HG03095 (cell line): ENCODE data around the gene FARS2.

Experiments used
- ATAC-seq: cut with Tn5 transposase; IDR thresholded peaks from one replicate; pipeline ENCODE4 v1.9.1; 2021; ENCODE audit warnings: moderate library complexity; ENCODE audit not compliant: unreplicated experiment

Gene FARS2

DNA sequence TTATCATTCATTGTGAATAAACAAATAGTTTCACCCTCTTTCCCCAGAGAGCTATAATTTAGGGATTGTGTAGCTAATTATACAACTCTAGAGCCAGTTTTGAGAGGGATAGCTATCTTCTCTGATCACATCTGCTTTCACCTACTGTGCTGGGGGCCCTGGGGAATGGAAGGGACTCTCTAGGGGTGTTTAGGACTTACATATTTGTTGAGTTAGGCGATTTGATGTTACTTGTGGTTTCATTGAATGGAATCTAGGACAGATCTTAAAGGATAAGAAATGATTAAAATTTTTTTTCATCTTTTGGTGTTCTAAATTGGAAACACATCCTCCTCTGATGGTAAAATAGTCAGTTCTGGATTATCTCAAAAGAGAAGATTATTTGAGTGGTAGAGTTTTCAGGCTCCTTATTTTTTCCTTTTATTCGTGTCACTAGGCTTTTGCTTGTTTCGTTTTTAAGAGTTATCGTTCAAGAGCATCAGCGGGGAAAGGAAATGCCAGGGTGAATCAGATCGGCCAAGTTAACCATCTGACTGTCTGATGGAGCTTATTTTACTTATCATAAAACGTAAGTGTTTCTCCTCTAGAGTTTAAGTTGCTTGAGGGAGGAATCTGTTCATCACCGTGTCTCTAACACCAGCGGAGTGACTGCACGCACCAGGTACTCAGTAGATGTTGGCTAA lies 236.7 kb downstream of the FARS2 start:
- no peak for ATAC-seq

DNA sequence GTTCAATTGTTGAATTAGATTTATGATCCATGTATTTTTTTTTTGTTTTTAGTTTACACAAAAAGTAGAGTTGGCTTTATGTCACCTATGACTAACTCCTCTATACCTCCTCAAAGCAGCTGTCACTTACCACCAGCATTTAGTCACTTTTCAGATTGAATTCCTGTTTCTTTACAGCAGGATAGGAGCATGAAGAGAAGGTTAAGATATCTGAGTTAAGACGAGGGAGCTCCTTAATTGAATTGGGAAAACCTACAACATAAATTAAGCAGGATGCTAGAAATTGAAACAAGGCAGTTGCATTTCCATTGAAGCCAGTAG lies 237.2 kb downstream of the FARS2 start:
- ATAC-seq = no peak

DNA sequence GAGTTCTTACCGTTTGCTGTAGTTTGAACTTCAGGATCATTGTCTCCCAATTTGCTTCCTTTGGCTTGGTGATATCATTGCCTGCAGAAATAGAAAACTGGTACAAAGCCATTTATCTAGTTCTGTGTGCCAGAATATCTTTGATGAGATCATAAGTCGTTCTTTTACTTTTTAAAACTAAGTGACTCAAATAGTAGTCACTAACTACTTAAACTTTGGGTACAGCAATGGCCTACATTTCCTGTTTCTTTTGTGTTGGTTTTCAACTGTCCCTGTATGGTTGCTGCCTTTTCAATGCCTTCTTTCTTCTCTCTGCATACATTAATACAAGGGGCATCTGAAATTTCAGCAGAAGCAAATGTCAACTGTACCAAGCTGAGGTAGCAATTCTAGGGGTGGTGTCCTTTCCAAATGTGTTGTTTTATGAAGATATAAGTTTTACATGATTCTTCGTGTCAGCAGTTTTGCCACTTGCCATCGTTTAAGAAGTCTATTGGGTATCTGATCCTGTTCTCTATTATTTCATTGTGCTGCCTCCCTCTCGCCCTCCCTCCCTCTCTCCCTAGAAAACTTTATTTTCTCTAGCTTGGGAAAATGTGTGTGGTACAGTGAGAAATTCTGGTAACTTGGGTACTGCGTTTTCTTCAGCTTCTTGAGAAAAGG lies 238.5 kb downstream of the FARS2 start:
- no peak for ATAC-seq

DNA sequence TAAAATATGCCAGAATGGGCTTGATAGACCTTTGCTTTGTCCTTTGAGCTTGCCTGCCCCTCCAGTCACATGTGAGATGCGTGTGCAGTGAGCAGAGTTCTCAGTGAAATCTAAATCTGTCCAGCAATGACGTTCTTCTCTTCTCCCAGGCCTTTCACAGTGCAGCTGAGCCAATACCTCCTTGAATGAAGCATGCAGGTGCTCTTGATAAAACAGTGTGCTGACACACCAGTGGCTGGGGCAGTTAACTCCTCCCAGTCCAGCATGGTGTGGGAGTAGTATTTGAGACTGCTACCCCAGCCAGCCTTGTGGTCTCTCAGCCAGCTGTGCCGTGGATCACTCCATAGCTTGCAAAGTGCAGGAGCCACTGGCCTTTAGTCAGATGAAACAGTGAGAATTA lies 240.5 kb downstream of the FARS2 start:
- no peak for ATAC-seq

DNA sequence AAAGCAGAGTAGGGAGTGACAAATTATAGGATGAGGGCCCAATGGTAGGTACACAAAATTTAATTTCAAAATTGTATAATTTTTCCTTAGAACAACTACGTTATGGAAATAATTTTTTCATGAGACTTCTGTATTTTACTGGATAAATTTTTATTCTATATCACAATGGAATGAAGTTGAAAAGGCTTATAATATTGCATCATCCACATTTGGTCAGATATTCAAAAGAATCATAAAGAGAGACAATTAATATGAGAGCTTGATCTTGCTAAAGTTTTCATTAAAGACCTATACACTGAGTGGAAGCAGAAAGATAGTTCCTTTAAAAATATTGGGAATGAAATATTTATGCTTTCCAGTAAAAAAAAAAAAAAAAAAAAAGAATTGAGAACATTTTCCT lies 242.8 kb downstream of the FARS2 start:
- ATAC-seq = no peak

DNA sequence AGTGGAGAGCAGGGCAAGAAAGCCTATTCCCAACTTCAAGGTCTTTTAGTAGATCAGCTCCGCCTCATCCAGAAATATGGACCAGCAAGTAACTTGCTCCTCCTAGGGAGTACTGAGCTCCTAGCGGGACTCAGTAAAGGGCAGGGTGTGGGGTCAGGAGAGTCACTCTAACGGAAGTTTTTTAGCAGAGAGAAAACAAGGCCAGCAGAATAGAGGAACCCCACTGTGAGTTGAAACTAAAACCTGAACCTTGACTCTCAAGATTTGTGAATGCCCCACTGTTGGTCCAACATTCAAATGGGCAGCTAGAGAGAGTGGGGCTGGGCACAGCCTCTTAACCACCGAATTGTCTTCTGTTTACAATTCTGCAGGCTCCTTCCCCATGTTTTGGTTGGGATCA lies 244.8 kb downstream of the FARS2 start:
- peak; percentile 40 for ATAC-seq

DNA sequence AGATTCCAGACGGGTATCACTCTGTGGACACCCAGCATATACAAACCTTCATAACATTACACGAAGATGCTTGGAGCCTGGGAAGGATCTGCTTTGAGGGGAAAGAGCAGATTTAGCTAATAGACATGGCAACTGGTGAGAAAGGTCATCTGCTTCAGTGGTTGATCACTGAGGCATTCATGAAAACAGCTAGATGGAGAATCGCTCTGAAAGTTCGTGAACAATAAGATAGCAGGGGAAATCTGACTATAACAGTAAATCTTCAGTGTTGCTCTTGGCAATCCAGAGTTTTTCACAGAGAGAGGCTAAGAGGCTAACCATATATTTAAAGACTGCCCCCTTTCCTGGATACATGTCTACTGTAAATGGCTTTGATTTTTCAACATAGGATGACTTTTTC lies 245.3 kb downstream of the FARS2 start:
- ATAC-seq = peak; percentile 36

DNA sequence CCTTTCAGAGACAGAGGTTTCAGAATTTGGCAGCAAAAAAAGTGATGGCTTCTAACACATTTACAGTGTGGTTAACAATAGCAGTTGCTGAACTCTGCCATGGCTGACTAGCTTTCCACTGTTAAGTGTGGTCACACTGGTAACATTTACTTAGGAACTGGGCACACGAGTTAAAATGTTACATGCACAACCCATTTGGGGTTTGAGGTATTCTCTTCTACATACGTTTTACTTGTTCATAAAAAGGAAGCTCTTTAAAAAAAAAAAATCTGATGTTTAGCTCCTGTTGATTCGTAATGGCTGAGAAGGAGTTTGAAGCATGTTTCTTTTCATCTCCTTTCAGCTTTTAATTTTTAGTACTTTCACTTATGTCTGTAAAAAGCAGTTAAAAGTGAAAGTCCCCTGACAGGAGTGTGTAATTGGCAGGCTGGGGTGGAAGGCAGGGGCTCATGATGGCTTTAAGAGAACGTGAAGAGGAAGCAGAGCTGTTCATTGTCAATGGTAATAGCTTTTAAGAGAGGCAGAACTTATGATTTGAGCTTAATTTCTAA lies 245.9 kb downstream of the FARS2 start:
- peak; percentile 74 for ATAC-seq

DNA sequence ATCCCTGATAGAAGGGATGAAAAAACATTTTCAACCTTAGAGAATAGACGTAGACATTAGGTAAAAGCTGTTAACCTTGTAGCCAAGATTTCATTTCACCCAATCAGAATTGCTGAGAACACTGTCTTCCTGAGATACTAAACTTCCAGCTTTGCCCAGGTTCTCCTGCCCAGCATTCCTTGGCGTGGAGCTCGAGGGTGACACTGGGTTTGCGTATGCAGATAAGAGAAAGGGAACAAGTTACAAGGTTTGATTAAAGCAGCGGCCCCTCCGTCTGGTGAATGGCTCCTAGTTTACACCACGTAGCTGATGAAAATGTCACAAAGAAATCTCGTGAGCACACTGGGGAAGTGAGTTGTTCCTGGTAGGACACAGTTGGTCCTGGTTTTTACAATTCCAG lies 247.8 kb downstream of the FARS2 start:
- no peak for ATAC-seq

DNA sequence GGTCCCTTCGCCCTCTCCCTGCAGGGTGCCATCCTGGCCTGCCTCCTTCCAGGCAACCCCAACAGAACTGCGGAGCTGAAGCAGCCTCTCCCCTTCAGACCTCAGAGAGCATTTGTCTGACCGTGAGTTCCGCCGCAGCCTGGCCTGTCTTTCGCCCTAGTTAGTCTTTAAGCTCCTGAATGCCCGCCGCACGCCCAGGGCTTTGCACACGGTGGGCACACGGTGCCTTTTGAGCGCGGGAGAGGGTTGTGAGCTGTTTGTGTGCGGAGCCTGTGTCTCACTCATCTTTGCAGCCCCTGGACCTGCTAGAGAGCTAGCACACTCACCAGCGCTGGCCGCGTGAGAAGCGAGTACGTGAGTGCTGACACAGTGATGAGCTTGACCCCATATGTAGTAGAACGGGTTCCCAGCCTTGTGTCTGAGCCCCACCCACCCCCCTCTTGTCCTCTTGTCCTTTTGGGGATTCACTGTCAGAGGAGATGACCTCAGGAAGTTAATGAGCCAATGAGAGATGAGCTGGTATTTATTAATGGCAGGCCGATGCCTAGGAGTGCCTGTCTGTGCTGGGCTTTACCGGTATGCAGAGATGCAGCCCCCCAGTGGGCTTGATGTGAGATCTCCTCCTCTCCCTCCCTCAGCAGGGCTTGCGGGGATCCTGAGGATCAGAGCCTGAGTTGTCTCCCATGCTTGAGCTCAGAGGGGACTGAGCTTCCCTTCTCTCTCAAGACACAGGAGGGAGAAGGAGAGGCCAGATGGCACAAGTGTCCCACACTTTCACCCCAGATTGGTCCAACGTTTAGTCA lies 249.2 kb downstream of the FARS2 start:
- ATAC-seq = no peak

DNA sequence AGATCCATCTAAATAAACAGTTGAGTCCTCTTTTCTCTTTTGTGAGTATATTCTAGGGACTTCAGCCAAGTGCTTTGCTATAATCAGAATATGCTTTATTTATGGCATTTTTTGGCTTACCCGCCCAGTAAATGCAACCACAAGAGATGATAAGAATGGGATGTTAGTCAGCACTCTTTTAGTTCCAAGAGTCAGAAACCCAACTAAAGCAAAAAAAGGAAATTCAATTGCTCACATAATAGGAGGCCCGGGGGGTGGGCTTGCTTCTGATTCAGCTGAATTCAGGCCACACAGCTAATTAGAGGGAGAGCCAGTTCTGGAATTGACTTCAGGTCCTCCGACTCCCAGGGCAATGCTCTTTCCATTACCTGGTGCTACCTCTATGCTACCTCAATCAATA lies 250.6 kb downstream of the FARS2 start:
- no peak for ATAC-seq

DNA sequence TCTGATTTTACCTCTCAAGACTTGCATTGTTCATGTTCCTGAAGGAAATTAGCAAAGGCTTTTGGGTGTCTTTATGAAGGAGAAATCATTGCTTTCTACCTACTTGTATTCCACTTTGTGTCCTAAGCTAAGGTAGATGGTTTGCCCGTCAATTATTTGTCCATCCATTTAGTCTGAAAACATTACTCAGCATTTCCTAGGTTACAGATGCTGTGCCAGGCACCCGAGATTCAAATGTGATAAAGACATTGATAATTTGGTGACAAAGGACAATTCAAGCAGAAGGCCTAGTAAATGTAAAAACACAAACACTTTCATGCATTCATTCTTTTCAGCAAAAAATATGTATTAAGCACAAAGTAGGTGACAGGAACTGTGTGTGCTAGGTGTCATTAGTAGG lies 251.1 kb downstream of the FARS2 start:
- no peak for ATAC-seq

DNA sequence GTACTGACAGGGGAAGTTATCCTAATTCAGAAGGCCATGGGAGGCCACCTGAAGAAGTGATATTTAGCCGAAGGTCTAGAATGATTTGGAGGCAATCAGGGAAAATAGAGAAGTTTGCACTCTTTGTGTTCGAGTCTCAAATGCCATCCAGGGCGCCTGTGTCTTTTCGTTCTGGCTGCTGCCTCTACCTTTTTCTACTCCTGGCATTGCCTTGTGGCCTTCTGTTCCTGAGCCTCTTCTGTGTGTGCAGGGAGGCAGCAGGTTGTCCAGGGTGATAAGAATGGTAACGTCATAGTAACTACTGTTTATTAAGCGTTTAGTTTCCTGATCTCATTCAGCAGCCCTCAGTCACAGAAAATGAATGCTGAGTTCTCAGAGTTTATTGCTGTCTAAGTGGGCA lies 252.1 kb downstream of the FARS2 start:
- ATAC-seq = no peak

DNA sequence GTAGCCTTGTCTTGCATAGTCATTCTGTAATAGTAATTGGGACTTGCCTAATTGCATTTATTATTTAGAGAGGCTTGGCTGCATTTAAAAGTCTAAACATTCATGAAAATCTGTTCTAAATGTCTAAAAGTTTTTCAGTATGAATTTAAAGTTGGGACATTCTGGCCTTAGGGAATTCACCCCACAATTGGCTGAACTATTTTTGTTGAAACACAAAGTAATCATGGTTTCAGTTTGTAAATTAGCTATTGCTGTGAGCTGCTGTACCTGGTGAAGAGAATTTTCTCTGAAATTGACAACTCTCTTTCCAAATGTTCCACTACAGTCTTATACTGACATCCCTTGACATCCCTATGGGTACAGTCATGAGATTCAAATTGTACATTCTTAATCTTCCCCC lies 253.0 kb downstream of the FARS2 start:
- peak; percentile 46 for ATAC-seq

DNA sequence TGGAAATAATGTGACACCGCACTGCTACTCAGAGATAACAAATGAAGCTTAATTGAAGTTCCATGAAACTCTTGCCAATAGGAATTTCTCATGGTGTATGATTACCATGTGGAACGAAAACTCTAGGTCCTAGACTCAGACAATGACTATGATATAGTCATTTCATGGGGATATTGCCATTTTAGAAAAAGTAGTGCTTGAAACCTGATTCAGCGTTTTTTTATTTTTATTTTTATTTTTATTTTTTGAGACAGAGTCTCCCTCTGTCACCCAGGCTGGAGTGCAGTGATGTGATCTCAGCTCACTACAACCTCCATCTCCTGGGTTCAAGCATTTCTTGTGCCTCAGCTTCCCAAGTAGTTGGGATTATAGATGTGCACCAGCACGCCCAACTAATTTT lies 253.9 kb downstream of the FARS2 start:
- no peak for ATAC-seq

DNA sequence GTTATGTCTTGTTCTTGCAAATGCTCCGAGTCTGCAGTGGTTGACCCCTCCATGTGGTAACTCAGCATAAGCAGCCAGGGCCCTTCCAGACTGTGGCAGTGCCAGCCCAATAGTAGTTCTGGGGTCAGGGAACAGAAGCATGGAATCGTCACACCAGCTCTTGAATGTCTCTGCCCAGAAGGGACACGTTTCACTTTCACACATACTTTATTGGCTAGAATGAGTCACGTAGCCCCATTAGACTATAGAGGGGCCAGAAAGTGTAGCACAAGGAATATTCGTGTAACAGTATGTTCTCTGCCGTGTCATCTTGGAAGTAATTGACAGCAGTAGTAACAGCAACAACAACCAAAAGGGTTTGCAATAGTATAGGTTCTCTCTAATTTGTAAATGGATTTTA lies 254.7 kb downstream of the FARS2 start:
- no peak for ATAC-seq

DNA sequence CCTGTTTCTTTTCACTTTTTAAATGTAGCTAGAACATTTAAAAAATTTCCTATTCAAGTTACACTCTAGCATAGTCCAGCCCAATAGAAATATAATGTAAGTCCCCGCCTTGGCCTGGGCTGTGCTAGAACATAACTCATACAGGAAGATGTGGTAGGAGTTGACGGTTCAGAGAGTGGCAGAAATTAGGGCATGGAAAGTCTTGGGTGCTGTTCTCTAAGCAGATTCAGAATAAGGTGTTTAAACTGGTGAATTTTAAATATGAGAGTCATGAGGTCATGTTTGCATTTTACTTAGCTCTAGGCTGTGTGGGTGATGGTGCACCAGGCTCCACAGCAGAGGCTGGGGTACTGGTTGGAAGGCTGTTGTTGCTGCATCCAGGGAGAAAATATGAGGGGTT lies 256.5 kb downstream of the FARS2 start:
- ATAC-seq = no peak

DNA sequence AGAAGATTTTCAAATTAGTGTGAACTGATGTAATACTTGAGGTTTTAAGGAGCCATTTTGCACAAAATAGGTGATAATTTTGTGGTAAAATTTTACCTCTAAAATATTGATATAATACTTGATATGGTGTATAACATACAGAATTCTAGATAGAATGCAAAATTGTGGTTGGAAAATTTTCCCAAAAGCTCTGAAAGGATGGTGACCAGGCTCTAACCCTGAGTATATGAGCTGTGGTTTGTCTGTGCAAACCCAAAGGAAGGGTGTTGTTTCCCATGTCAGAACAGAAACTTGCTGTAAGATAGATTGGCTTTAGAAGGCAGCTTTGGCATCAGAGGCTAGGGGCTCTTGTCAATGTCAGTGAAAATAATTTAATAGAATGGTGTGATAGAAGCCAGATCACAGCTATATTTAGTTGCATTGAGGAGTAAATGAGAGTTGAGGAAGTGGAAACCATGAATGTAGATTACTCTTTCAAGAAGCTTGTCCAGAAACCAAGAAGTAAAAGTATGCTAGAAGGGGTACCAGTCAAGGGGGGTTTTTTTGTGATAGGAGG lies 257.7 kb downstream of the FARS2 start:
- ATAC-seq = no peak

DNA sequence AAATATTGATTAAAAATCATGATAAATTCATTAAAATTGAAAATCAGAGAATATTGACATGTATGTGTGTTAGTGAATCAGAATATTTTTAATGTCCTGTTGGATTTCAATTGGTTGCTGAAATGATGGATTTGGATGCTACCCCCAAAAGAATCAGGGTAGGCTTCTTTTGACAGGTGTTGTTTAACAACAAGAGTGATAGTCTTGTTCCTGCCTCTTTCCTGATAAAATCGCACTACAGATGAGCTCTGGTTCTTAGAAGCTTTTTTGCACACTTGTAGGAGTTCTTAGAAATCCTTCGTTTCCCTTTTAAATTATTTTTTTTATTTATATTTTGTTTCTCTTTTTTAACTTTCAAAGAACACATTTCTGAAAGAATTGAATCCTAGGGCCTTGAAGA lies 259.5 kb downstream of the FARS2 start:
- no peak for ATAC-seq

DNA sequence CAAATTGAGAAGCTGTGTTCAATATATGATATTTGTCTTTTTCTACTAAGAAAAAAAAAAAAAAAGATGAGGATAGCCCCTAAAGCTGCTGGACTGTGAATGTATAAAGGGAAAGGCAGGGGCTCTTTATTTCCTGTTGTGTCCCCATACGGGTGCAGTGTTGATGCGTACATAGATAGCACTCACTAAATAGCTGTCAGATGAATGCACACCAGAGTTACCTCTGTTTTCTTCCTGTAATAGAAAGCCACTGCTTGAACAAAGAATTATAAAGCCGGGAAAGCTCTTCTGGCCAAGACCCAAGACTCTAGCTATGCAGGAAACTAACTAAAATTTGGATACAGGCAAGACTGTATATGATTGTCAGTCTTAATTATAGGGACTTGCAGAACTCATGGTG lies 260.0 kb downstream of the FARS2 start:
- ATAC-seq = no peak

DNA sequence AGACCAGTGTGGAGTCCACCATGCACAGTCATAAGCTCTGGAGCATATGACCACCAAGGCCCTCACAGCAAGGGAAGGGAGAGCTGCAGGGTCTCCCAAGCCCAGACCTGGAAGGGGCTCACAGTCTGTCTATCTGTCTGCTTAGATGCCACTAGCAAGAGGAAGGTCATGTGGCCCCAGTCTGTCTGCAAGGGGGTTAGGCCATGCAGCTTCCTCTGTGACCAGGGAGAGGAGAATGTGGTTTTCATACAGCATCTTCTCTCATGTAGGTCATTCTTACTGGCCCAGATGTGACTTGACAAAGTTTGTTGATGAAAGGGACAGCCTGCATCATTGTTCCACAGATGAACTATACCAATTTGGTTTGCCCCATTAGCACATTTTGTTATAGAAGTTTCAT lies 260.8 kb downstream of the FARS2 start:
- ATAC-seq = no peak

DNA sequence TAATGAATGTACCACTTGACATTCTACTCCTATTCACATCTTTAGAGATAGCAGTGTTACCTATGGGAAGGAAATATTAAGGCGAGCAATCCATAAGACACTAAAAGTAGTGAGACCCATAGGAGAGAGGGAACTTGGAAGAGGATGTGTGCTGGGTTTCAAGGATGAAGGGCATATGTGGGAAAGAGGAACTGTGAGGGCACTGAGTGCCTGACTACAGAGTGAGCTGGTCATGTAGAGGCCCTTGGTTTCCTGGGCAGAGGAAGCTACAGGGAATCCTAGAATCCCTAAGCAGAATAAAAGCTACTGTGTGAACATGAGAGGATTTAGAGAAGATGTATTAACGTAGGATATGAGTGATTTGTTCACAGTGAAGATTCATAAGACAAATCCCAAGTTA lies 262.8 kb downstream of the FARS2 start:
- no peak for ATAC-seq
